GM12892 (cell line): ENCODE data around the gene ADRM1.

Source experiments
- POLR2A ChIP-seq: IDR thresholded peaks from 2 replicates; pipeline ENCODE4 v1.6.1; 2011; ENCODE audit warnings: low read depth, low read length, control low read depth
- TAF1 ChIP-seq: IDR thresholded peaks from 2 replicates; pipeline ENCODE4 v1.6.1; 2011; ENCODE audit warnings: low read depth, mild to moderate bottlenecking, control low read depth, low read length, borderline replicate concordance

DNA sequence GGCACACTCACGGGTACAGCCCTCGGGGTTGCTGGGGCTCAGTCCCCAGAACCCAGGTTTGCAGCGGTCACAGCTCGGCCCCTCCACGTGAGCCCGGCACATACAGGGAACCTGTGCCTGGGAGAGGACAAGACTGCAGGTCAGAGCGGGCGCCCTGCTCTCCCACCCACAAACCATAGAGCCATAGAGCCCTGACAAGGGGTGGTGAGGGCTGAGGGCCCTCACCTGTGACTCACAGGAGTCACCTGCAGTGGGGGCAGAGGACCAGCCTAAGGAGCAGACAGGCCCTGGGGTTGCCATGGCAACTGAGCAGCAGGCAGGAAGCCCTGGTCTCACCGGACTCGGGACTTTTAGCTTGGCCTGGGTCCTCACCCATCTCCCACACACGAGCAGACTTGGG lies 33.5 kb downstream of the ADRM1 start:
- no peak for TF ChIP-seq POLR2A
- TF ChIP-seq TAF1: no peak
